ENCODE results near the gene SLC35F3. TPM values are rescaled to one million over a fixed set of nuclear protein-coding genes. Genes with fewer than 3 reads are reported as not detected.

Gene SLC35F3
- total and polyA plus RNA-seq, 9 of the 15 experiments (the other 6 are each of a cell fraction or from before 2014, with no cell fraction given): 0.04 to 0.07 (median 0.04) TPM; not detected in 6

DNA sequence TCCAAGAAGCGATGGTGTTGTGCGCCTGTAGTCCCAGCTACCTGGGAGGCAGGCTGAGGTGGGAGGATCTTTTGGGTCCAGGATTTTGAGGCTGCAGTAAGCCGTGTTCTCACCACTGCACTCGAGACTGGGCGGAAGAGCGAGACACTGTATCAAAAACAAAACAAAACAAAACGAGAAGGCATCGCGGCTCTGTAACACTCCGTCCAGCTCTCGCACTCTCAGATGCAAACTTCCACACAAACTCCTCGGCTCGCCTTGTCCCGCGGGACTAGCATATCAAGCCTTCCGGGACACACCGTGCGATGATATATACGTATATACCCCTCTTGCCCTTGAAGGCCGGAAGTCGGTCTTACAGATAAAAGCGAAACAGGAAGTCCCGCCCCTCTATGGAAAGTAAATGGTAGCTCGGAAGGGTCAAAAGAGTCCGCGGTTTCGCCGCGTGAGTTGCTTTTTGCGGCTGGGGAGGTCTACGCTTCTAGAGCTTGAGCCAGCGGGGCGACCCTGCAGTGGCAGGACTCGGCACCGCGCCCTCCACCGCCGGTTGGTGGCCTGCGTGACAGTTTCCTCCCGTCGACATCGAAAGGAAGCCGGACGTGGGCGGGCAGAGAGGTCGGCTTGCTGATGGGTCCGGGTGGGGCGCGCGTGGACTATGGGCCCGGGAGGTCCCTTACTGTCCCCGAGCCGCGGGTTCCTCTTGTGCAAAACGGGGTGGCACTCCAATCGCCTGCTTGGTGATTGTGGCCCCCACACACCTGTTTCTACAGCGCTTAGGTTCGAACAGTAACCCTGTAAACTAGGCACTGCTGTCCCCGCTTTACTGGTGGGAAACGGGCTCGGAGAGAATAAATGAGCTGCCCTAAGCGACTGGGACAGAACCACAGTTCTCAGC is 468.8 kb downstream of the SLC35F3 start, which contains the start of gene COA6 (continued):
- TF ChIP-seq, protein P1, sequence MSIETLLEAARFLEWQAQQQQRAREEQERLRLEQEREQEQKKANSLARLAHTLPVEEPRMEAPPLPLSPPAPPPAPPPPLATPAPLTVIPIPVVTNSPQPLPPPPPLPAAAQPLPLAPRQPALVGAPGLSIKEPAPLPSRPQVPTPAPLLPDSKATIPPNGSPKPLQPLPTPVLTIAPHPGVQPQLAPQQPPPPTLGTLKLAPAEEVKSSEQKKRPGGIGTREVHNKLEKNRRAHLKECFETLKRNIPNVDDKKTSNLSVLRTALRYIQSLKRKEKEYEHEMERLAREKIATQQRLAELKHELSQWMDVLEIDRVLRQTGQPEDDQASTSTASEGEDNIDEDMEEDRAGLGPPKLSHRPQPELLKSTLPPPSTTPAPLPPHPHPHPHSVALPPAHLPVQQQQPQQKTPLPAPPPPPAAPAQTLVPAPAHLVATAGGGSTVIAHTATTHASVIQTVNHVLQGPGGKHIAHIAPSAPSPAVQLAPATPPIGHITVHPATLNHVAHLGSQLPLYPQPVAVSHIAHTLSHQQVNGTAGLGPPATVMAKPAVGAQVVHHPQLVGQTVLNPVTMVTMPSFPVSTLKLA (conservative IDR thresholded peaks at IDR 0.05): peak; percentile 86 to 94
- TF ChIP-seq ZNF311 (CRISPR knock-in tag; IDR thresholded peaks at IDR 0.05): no peak
- TF ChIP-seq, protein P2, sequence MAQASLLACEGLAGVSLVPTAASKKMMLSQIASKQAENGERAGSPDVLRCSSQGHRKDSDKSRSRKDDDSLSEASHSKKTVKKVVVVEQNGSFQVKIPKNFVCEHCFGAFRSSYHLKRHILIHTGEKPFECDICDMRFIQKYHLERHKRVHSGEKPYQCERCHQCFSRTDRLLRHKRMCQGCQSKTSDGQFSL (CRISPR knock-in tag; IDR thresholded peaks at IDR 0.05): no peak
- TF ChIP-seq, protein P2 (tag; IDR thresholded peaks at IDR 0.05): no peak
- no peak; the same call in 1 of the 2 replicates for TF ChIP-seq NR3C1 (CRISPR knock-in tag; IDR thresholded peaks at IDR 0.05)
- no peak for TF ChIP-seq CCAR2 (IDR thresholded peaks at IDR 0.05; ENCODE audit: low read depth, low read length)
- TF ChIP-seq, protein P3, sequence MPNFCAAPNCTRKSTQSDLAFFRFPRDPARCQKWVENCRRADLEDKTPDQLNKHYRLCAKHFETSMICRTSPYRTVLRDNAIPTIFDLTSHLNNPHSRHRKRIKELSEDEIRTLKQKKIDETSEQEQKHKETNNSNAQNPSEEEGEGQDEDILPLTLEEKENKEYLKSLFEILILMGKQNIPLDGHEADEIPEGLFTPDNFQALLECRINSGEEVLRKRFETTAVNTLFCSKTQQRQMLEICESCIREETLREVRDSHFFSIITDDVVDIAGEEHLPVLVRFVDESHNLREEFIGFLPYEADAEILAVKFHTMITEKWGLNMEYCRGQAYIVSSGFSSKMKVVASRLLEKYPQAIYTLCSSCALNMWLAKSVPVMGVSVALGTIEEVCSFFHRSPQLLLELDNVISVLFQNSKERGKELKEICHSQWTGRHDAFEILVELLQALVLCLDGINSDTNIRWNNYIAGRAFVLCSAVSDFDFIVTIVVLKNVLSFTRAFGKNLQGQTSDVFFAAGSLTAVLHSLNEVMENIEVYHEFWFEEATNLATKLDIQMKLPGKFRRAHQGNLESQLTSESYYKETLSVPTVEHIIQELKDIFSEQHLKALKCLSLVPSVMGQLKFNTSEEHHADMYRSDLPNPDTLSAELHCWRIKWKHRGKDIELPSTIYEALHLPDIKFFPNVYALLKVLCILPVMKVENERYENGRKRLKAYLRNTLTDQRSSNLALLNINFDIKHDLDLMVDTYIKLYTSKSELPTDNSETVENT (CRISPR knock-in tag; IDR thresholded peaks at IDR 0.05): peak; percentile 95
- no peak for TF ChIP-seq CBX8 (IDR thresholded peaks at IDR 0.05; ENCODE audit: borderline replicate concordance, extremely low read depth, low read depth, low read length, poor library complexity, severe bottlenecking)
- TF ChIP-seq, protein P4, sequence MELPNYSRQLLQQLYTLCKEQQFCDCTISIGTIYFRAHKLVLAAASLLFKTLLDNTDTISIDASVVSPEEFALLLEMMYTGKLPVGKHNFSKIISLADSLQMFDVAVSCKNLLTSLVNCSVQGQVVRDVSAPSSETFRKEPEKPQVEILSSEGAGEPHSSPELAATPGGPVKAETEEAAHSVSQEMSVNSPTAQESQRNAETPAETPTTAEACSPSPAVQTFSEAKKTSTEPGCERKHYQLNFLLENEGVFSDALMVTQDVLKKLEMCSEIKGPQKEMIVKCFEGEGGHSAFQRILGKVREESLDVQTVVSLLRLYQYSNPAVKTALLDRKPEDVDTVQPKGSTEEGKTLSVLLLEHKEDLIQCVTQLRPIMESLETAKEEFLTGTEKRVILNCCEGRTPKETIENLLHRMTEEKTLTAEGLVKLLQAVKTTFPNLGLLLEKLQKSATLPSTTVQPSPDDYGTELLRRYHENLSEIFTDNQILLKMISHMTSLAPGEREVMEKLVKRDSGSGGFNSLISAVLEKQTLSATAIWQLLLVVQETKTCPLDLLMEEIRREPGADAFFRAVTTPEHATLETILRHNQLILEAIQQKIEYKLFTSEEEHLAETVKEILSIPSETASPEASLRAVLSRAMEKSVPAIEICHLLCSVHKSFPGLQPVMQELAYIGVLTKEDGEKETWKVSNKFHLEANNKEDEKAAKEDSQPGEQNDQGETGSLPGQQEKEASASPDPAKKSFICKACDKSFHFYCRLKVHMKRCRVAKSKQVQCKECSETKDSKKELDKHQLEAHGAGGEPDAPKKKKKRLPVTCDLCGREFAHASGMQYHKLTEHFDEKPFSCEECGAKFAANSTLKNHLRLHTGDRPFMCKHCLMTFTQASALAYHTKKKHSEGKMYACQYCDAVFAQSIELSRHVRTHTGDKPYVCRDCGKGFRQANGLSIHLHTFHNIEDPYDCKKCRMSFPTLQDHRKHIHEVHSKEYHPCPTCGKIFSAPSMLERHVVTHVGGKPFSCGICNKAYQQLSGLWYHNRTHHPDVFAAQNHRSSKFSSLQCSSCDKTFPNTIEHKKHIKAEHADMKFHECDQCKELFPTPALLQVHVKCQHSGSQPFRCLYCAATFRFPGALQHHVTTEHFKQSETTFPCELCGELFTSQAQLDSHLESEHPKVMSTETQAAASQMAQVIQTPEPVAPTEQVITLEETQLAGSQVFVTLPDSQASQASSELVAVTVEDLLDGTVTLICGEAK (IDR thresholded peaks at IDR 0.05): peak; percentile 99
- TF ChIP-seq, protein P4 (CRISPR knock-in tag; IDR thresholded peaks at IDR 0.05): 0 out of 2 replicates have a peak, but pooled peaks have one; percentile 49

Measured in K562 (cell line).